HFFc6 (cell line): ENCODE results near the gene EXD1. TPM values are rescaled to one million over a fixed set of nuclear protein-coding genes. Genes with fewer than 3 reads are reported as not detected.

Experiments used
- DNase-seq: peaks from one replicate; pipeline ENCODE4 v3.0.0-alpha.2; 2018
- H3K27ac Mint-ChIP-seq: 2 replicates; pipeline ENCODE4 v1.8.0; 2020; ENCODE audit warnings: mild to moderate bottlenecking, mixed read lengths
- H3K27me3 Mint-ChIP-seq: 2 replicates; pipeline ENCODE4 v1.8.0; 2021; ENCODE audit warnings: mild to moderate bottlenecking, moderate library complexity, mixed read lengths; ENCODE audit not compliant: insufficient read depth
- H3K36me3 Mint-ChIP-seq: 2 replicates; pipeline ENCODE4 v1.8.0; 2021; ENCODE audit warnings: low read depth, mixed read lengths
- H3K4me1 Mint-ChIP-seq: 2 replicates; pipeline ENCODE4 v1.8.0; 2020; ENCODE audit warnings: low read depth, mixed read lengths
- H3K4me3 Mint-ChIP-seq: 2 replicates; pipeline ENCODE4 v1.8.0; 2020; ENCODE audit warnings: mild to moderate bottlenecking, moderate library complexity, mixed read lengths
- H3K9me3 Mint-ChIP-seq: 2 replicates; pipeline ENCODE4 v1.8.0; 2020; ENCODE audit warnings: mild to moderate bottlenecking, mixed read lengths
- CTCF ChIP-seq: fragments of 200-600 bp; sonication (generic); IDR thresholded peaks from 2 replicates; pipeline ENCODE4 v1.5.0; 2021; ENCODE audit warnings: antibody characterized with exemption, mild to moderate bottlenecking
- long read RNA-seq: library from polyadenylated mRNA; unstranded; transcript quantifications from one replicate; pipeline ENCODE4 v2.0.0, GENCODE V29; 2019
- total RNA-seq, 6 experiments: library from RNA; stranded (reverse); fragmentation: NEBNext Ultra II Directional; extraction: Animal tissue kit (Norgen Biotek cat#: 25700); gene quantifications; 2 replicates in 1 of 6; 3 replicates in 5 of 6; pipeline ENCODE4 v1.2.3, GENCODE V29; 2021

Gene EXD1
- total RNA-seq: not detected
- long read RNA-seq: 0 reads

DNA sequence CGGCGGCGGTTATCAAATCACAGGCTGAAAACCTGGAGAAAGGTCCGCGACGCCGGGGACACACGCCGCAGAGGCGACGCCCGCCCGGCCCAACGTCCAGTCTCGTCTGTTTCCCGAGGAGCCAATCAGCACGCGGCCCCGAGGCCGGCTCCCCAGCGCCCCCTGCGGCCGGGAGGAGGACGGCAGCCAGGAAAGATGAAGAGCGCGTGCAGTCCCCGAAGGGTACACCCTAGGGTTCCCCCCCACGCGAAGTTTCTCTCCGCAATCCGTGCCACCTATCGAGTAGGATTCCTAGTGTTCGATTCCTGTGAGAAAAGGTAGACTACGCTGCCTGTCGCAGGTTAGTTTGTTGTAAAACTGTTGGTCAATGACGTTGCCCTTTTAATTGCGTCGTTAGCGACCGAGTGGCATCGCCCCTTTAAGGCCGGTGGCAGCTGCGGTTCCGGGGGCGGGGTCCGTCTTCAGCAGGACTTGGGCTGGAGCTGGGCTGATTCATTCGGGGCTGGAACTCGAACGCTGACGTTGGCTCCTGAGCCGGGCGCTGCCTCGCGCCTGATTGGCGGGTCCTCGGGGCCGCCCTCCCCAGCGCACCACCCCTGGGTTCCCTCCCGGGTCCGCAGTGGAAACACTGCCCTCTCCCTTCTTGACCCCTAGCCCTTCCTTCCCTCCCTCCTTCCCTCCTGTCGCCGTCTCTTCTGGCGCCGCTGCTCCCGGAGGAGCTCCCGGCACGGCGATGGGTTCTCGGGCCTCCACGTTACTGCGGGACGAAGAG is at the start of gene EXD1, which contains the start of gene CHP1:
Gene EXD1 (minus strand): TSS at position 108 of the 772 bp plus-strand sequence. CDS start 4,182 bp downstream, outside the sequence.
Gene CHP1 (plus strand): TSS at position 619 of the 772 bp plus-strand sequence. CDS start 115 bp downstream, at position 734.
- Mint-ChIP-seq H3K36me3 (no peaks in the 10 kb centered on the region), H3K27me3 (no peaks in the 10 kb centered on the region; the same call in 1 of the 2 replicates), H3K27ac (peak within 1 kb of the TSS; percentile 87), H3K4me1 (peaks cover 25% of the 10 kb centered on the region), H3K4me3 (peak within 1 kb of the TSS; percentile 97), H3K9me3 (no peaks in the 10 kb centered on the region)
- DNase-seq: peak; percentile 97
- TF ChIP-seq CTCF: peak; percentile 98

DNA sequence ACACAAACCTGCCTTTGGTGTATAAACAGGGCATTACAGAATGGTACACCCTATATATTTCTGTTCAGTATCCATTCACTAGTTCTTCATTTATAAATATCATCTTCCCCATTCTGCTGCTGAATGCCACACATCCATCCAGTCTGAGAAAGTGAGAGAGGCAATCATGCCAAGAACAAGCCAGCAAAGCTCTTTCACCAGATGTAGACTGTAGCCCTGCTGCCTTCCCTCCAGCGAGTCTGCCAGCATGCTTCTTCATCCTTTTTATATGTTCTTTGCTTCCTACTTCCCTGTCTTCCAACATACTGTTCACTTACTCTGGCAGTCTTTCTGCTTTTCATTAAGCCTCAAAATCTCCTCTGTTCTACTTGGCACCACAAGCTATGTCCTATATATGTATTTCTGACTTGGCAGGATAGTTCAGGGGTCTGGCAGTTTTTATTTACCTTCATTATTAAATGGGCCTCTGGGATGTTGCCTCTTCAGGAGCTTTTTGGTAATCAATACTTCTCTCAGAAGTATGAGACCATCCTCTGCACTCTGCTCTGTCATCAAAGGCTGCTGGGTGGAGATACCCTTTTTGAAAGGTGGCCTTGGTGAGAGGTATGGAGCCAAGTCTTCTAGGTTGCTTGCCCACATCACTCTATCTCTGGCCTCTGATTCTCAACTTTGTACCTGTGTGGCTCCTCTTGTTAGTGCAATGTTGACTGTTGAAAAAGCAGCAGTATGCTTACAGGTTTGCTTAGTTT is 49.2 kb upstream of the EXD1 start:
- no peak for DNase-seq
- no peak for TF ChIP-seq CTCF
- H3K4me1 Mint-ChIP-seq: peaks cover 41% of the 10 kb centered on the region
- H3K4me3 Mint-ChIP-seq: no peak overlapping the region
- H3K27ac Mint-ChIP-seq: no peak overlapping the region
- H3K36me3 Mint-ChIP-seq: peaks cover 29% of the 10 kb centered on the region
- H3K27me3 Mint-ChIP-seq: peaks cover 3% of the 10 kb centered on the region
- no peaks in the 10 kb centered on the region for H3K9me3 Mint-ChIP-seq

- Mint-ChIP-seq H3K4me3 (no peak overlapping the region), H3K36me3 (peaks cover 23% of the 10 kb centered on the region), H3K9me3 (no peaks in the 10 kb centered on the region), H3K27me3 (no peaks in the 10 kb centered on the region; the same call in none of the 2 replicates), H3K4me1 (peaks cover 36% of the 10 kb centered on the region), H3K27ac (no peak overlapping the region)
- no peak for DNase-seq
- TF ChIP-seq CTCF: no peak
These were observed 47.8 kb upstream of the EXD1 start for GRCh38 chr15:41278319-41278718.

GRCh38 chr15:41276831-41277230 is 46.3 kb upstream of the EXD1 start:
- no peak for TF ChIP-seq CTCF
- Mint-ChIP-seq H3K27ac (no peak overlapping the region), H3K27me3 (no peaks in the 10 kb centered on the region; the same call in none of the 2 replicates), H3K36me3 (peaks cover 23% of the 10 kb centered on the region), H3K9me3 (no peaks in the 10 kb centered on the region), H3K4me3 (no peak overlapping the region), H3K4me1 (peaks cover 21% of the 10 kb centered on the region)
- DNase-seq: peak; percentile 13

DNA sequence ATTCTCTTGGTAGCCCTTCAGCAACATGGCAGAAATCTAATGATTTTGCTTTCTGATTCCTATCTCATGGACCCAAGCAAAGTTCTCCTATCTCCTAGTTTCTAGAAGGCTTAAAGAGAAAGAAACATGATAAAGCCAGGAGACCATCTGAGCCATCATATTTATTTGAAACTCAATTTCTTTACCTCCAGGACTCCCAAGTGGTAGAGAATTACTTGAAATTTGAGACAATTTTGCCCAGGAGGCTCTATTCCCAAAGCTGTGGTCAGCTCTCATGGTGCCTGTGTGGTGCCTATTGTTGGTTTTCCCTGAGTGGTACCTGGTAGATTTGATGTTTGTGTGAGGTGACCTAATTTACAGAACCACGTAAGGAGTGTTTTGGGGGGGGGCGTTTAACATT is 39.3 kb upstream of the EXD1 start:
- H3K9me3 Mint-ChIP-seq: no peaks in the 10 kb centered on the region
- H3K4me1 Mint-ChIP-seq: no peaks in the 10 kb centered on the region
- TF ChIP-seq CTCF: no peak
- no peak overlapping the region for H3K27ac Mint-ChIP-seq
- DNase-seq: no peak
- no peak overlapping the region for H3K4me3 Mint-ChIP-seq
- peaks cover 15% of the 10 kb centered on the region for H3K36me3 Mint-ChIP-seq
- no peaks in the 10 kb centered on the region; the same call in 1 of the 2 replicates for H3K27me3 Mint-ChIP-seq
